Measurements from ENCODE around the gene FAM186B.

Gene FAM186B

GRCh38 chr12:49609875-49610154 lies 4.4 kb upstream of the FAM186B start:
- DNase-seq (ENCODE audit: low spot score), result no peak

- no peak for DNase-seq (ENCODE audit: low spot score)
These were observed 3.8 kb upstream of the FAM186B start for GRCh38 chr12:49609059-49609874.

- no peak for DNase-seq (ENCODE audit: low spot score)
These were observed 583 bp downstream of the FAM186B start for GRCh38 chr12:49604856-49605255.

GRCh38 chr12:49603721-49604120 lies 1.7 kb downstream of the FAM186B start:
- no peak for DNase-seq (ENCODE audit: low spot score)

- no peak for DNase-seq (ENCODE audit: low spot score)
These were observed 5.5 kb downstream of the FAM186B start for GRCh38 chr12:49599961-49600360.

GRCh38 chr12:49598527-49598926 lies 6.9 kb downstream of the FAM186B start:
- no peak for DNase-seq (ENCODE audit: low spot score)

- no peak for DNase-seq (ENCODE audit: low spot score)
These were observed 16.5 kb downstream of the FAM186B start for GRCh38 chr12:49588721-49589516.

GRCh38 chr12:49588281-49588680 lies 17.2 kb downstream of the FAM186B start:
- no peak for DNase-seq (ENCODE audit: low spot score)

GRCh38 chr12:49587174-49587908 lies 18.1 kb downstream of the FAM186B start:
- DNase-seq (ENCODE audit: low spot score), result no peak

- DNase-seq (ENCODE audit: low spot score), result no peak
These were observed 19.7 kb downstream of the FAM186B start for GRCh38 chr12:49585477-49586459.

- DNase-seq (ENCODE audit: low spot score), result no peak
These were observed 20.8 kb downstream of the FAM186B start for GRCh38 chr12:49584591-49584990.

- DNase-seq (ENCODE audit: low spot score), result no peak
These were observed 21.9 kb downstream of the FAM186B start for GRCh38 chr12:49583366-49584094.

- no peak for DNase-seq (ENCODE audit: low spot score)
These were observed 22.6 kb downstream of the FAM186B start for GRCh38 chr12:49582850-49583249.

GRCh38 chr12:49582201-49582600 lies 23.2 kb downstream of the FAM186B start:
- DNase-seq (ENCODE audit: low spot score), result no peak

GRCh38 chr12:49580572-49581535 lies 24.6 kb downstream of the FAM186B start:
- DNase-seq (ENCODE audit: low spot score), result peak; percentile 30

GRCh38 chr12:49578471-49579112 lies 26.8 kb downstream of the FAM186B start:
- DNase-seq (ENCODE audit: low spot score), result no peak

GRCh38 chr12:49577589-49578315 lies 27.7 kb downstream of the FAM186B start:
- DNase-seq (ENCODE audit: low spot score), result no peak

- DNase-seq (ENCODE audit: low spot score), result peak; percentile 47
These were observed 36.8 kb downstream of the FAM186B start for GRCh38 chr12:49568442-49569162.
